HG03280 (cell line): ENCODE results near the gene FGD6.
"Not testable (repeated sequence)": the region's sequence is repeated elsewhere in the genome, so short reads cannot be mapped to it uniquely, and the experiment has no call there.

Experiments used
- ATAC-seq: cut with Tn5 transposase; IDR thresholded peaks from one replicate; pipeline ENCODE4 v1.9.1; 2021; ENCODE audit warnings: mild to moderate bottlenecking, moderate library complexity; ENCODE audit not compliant: unreplicated experiment

The FGD6 gene

DNA sequence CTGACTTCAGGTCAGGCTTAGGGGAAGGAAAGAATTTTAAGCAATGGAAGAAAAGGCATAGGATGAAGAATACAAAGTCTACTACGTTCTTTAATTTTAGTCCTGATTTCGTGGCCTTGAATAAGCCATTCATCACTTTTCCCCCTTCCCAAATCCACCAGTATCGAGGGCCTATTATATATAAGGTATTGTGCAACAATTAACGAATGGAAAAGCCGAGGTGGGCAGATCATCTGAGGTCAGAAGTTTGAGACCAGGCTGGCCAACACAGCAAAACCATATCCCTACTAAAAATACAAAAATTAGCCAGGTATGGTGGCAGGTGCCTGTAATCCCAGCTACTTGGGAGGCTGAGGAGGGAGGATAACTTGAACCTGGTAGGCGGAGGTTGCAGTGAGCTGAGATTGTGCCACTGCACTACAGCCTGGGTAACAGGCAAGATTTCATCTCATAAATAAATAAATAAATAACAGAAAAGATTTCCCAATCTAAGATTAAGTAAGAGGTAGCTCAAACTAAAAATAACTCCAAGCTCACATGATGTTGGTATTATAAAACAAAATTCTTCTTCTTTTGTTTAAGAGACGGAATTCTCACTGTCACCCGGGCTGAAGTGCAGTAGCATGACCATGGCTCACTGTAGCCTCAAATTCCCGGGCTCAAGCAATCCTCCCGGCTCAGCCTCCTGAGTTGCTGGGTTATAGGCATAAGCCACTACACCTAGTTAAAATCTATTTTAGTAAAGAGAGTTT, 85.5 kb downstream of the FGD6 start:
- no peak for ATAC-seq

DNA sequence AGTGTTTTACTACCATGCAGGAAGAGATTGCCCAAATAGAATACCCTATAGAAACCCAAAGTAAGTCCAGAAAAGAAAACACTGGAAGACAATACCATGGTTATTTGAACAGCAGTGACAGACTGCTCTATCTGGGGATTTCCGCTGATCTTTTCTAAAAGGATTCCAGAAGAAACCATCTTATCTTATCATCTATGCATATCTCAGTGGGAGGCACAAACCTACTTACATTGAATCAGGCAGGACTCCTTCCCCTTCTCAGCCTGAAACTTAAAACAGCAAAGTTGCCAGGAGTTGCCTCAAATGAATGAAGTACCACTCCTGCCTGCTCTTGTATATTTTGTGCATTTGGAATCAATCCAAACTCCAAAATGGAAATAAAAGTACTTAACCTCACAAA, 87.2 kb downstream of the FGD6 start:
- no peak for ATAC-seq

DNA sequence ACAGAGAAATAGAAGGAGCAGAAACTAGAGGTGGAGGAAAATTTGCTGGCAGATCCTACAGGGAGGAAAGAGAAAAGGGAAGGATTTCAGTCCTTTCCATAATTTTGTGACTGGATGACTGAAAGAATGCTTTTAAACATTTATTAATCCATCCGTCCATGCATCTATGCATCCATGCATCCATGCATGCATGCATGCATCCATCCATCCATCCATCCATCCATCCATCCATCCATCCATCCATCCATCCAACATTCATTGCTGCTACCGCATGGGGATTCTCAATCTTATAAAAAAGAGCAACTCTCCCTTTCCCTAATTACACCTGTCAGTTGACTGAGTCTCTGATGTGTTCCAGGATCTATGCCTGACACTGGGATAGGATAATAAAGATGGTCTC, 88.2 kb downstream of the FGD6 start:
- no peak for ATAC-seq

DNA sequence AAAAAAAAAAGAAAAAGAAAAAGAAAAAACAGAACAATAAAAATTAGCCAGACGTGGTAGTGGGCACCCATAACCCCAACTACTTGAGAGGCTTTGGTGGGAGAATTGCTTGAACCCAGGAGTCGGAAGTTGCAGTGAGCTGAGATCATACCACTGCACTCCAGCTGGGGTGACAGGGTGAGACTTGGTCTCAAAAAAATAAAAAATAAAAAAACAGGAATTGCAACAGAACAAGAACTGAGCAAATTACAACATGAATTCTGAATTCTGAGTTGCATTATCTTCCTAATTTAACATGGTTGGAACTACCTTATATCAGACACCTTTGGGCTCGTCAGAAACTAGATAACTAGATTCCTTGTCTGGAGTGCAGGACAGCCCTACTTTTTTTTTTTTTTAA, 90.5 kb downstream of the FGD6 start:
- ATAC-seq: no peak

DNA sequence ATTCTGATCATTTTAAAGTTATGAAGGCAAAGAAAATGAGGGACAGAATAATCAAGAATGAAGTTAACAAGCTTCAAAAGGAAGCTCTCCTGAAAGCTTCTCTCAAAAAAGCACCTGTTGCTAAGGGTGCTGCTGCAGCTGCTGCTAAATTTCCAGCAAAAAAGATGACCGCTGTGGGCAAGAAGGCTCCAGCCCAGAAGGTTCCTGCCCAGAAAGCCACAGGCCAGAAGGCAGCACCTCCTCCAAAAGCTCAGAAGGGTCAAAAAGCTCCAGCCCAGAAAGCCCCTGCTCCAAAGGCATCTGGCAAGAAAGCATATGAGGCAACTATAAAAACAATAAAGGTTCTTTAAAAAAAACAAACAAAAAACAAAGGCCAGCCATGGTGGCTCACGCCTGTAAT, 91.2 kb downstream of the FGD6 start:
- no peak for ATAC-seq

DNA sequence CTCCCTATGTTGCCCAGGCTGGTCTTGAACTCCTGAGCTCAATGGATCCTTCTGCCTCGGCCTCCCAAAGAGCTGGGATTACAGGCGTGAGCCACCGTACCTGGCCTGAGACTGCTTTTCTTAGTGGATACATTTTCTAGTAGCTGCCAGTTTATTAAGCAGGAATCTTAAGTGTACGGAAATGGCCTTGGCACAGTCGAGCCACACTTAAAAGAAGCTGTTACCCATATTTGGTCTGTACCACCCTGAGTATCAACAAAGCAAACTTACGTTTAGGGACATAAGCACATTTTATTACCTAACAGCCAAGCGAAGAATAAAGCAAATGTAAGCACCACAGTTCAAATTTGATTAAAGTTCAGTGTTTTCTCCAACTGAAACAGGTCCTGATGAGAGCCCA, 93.2 kb downstream of the FGD6 start:
- no peak for ATAC-seq

DNA sequence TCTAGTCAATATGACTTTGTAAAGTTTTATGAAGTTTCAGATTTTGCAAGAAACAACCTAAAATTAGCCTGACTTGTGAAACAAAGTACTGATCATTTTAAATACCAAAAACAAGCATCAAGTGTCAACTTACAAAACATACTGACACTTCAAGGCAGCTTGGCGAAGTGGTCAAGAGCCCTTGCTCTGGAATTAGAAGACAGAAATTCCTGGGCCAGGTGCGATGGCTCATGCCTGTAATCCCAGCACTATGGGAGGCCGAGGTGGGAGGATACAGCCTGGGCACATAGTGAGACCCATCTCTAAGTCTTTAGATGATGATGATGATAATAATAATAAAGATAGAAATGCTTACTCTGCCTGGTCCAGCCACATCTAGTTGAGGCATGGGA, 98.5 kb downstream of the FGD6 start:
- ATAC-seq: no peak

DNA sequence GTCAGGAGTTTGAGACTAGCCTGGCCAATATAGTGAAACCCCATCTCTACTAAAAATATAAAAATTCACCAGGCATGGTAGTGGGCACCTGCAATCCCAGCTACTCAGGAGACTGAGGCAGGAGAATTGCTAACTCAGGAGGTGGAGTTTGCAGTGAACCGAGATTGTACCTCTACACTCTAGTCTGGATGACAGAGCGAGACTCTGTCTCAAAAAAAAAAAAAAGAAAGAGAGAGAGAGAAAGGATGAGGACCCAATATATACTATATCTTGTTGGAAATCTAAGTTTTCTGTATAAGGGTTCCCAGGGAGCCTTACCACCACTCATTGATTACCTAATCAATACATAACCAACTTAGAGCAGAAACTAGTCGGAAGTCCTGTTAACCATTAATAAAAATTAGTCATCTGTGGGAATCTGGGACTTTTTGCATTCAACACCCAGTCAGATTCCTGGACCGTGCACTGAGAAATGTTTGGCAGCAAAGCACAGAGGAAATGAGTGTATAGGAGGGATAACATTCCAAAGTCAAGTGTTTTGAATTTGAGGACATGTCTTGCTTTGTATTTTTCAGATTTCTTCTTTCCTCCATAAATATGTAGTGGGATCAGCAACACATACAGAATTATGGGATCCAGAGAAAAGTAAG, 99.0 kb downstream of the FGD6 start:
- ATAC-seq: no peak

DNA sequence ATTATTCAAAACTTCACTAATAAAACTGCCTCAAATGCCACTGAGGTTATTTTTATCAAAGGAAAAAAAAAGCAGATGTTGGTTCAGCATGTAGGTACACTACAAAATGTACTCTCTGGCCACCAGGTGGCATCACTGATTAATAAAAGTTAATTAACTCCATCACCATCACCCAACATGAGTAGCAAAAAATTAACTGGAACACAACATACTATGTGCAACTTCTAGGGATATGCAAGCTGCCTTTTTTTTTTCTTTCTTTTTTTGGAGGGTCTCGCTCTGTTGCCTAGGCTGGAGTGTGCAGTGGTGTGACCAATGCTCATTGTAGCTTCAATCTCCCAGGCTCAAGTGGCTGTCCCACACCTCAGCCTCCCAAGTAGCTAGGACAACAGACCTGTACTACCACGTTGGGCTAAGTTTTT, 100.1 kb downstream of the FGD6 start:
- ATAC-seq: no peak

DNA sequence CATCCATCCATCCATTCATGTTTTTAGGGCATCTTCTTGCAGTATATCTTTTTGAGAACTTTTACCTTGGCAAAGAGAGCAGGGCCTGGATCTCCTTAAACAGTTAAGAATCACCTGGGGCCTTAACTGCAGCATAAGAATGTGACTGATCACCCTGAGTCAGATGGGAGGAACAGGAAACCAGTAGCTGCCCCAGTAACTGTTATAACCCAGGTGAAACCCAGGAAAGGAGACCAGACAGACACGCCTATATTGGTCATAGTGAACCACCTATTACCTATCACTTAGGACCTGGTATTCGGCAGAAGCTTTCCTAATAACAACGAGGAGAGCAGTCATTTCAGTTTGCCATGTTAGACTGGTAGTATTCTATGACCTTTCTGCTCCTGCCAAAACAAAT, 100.5 kb downstream of the FGD6 start:
- no peak for ATAC-seq

DNA sequence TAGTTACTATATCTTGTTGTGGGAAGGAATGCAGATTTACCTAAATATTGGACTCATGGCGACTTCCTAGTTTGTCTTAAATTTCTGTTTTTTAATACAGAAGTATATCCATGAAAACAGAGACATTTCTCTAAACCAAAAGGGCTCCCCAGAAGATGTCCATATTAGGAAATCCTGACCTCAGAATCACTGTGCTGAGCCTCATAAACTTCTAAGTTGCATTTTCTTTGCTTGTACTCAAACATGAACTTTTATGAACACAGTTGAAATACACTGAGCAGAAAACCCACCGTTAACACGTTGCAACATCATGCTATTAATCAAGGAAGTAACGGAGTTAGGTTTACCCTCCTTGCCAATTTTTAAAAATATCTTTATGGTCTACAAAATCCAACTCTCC, 100.9 kb downstream of the FGD6 start:
- ATAC-seq: no peak

DNA sequence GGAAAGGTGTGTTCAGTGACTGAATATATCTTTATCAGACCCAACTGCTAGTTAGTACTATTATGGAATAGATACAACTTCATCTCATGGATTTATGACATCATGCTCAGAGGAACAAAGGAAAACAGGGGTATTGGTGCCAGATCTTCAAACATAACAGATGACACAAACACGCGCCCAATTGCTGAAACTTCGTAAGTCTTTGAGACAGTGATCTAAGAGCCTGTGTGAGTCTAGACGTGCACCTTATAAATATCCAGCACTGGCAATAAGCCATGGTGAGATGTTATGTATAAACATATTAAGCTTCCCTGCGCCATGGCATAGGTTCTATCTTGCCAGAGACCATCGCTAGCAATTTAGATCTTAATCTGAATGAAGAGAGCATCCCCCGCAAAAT, 101.6 kb downstream of the FGD6 start:
- ATAC-seq: no peak

DNA sequence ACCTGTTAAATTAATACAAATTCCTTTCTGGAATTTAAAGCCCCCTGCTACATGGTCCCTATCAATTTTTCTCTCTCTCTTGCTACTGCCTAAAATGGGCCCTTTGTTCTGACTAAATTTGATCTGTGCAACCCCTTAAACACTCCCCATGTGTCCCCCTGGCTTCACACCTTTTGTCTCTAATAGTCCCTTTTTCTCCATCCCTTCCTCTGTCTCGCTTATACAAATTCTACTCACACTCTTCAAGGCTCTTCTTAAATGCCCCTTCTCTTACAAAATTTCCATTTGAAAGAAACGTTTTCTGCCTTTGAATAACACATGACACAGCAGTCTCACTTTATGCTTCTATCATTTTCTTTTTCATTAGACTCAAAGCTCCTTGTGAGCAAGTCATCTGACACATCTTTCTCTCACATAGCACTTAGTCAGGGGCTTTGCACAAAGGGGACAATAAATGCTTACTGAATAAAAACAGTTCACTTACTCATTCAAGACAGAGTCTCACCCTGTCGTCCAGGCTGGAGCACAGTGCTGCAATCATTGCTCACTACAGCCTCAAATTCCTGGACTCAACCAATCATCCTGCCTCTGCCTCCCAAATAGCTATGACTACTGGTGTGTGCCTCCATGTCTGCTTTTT, 102.4 kb downstream of the FGD6 start:
- ATAC-seq: no peak

DNA sequence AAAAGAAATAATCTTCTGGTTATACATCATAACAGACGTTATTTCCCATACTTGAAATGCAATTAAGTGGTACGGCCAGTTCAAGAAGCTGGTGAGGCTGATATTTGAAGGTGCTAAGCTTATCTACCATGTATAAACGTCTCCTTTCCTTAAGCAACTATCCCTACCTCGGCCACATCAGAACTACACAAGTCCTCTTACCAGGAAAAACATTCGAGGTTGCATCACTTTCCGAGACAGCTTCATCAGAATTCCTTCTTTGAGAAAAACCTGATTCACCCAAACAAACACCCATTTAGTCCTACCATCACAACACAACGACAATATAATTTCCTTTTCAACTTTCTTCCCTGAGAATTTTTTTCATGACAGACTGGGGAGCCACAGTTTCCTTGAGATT, 109.9 kb downstream of the FGD6 start:
- no peak for ATAC-seq

DNA sequence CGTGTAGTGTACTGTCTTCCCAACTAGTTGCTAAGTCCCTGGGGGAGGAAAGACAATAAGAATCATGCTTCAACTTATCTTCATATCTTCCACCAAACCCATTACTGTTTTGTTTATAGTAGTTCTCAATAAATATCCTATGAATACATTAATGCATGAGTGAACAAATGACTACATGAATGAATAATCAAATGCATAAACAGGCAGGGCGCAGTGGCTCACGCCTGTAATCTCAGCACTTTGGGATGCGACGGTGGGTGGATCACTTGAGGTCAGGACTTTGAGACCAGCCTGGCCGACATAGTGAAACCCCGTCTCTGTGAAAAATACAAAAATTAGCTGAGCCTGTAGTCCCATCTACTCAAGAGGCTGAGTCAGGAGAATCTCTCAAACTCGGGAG, 111.7 kb downstream of the FGD6 start:
- no peak for ATAC-seq

DNA sequence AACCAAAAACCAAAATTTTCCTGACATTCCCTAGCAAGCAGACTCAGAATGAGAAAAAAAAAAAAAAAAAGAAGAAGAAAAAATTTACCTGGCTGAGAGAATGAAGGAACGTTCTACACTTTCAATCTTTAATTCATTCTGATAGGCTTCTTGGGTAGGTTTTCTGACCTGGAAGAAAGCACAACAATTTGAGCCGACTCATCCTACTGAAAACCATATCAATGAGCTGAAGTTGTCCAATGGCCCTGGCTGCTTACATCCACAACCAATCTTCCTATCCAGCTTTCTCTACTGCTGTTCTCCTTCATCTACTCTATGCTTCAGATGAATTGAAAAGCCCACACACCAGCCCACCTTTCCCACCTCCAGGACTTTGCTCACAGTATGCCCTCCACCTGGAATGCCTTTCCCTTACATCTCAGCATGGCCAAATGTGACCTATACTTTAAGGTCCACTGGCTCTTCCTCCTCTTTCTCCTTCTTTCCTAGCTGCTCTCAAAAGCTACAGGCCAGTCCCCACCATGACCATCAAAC, 112.3 kb downstream of the FGD6 start:
- no peak for ATAC-seq

DNA sequence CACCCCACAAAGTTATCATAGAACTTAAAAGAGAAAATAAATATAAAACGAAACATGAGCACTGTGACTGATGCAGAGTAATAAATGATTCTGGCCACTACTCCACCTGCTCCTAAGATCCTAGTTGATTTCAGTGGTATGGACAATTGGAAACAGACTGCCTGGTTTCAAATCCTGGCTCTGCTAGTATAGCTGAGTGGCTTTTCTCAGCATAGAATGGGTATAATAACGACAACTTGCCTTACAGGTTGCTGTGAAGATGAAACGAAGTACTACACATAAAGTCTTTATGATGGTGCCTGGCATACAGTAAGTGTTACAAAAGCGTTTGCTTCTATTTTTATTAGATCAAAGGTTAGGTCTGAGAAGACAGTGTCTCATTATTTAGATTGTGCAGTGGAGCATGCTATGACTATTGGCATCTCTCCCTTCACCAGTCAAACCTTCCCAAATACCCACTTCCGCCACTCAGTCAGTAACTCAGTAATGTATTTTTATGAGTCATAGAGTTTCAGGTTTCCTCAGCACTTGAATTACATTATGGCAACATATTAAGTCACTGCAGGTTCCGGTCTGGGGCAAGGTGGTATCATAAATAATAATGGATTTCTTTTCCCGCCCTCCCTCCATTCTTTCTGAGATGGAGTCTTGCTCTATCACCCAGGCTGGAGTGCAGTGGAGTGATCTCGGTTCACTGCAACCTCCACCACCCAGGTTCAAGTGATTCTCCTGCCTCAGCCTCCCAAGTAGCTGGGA, 114.2 kb downstream of the FGD6 start:
- peak; percentile 85 for ATAC-seq

DNA sequence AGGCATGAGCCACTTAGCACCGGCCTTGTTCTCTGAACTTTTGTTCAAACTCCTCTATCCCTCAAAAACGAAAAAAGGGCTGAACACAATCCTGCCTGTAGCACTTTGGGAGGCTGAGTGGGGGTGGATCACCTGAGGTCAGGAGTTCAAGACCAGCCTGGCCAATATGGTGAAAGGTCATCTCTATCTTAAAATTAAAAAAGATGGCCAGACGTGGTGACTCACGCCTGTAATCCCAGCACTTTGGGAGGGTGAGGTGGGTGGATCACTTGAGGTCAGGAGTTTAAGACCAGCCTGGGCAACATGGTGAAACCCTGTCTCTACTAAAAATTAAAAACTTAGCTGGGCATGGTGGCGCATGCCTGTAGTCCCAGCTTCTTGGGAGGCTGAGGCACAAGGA, 115.3 kb downstream of the FGD6 start:
- ATAC-seq: not testable (repeated sequence)

DNA sequence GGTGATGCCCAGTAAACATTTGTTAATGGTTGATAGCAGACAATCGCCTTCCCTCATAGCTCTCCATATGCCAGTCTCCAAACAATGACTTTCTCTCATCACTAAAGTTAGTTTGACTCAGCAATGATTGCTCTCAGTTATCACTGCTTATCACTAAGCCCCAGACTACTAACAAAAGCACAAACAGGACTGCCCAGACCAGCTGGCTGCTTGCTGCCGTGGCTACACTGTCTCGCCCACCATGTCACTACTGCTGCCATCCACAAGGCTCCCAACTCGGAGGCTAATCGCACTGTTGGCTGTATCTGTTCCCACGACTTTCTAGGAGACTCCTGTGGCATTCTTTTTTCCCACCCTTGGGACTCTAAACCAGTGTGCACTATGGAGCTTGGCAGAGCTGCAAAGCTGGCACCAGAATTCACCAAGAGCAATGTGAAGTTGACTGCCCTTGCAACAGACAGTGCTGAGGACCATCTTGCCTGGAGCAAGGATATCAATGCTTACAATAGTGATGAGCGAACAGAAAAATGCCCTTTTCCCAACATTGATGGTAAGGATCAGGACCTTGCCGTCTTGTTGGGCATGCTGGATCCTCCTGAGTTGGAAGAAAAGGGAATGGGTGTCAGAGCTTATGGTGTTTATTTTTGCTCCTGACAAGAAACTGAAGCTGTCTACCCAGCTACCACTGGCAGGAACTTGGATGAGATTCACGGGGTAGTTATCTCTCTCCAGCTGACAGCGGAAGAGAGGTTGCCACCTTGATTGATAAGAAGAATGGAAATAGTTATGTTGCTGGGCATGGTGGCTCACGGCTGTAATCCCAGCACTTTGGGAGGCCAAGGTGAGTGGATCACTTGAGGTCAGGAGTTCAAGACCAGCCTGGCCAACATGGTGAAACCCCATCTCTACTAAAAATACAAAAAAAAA, 116.7 kb downstream of the FGD6 start:
- ATAC-seq: no peak

DNA sequence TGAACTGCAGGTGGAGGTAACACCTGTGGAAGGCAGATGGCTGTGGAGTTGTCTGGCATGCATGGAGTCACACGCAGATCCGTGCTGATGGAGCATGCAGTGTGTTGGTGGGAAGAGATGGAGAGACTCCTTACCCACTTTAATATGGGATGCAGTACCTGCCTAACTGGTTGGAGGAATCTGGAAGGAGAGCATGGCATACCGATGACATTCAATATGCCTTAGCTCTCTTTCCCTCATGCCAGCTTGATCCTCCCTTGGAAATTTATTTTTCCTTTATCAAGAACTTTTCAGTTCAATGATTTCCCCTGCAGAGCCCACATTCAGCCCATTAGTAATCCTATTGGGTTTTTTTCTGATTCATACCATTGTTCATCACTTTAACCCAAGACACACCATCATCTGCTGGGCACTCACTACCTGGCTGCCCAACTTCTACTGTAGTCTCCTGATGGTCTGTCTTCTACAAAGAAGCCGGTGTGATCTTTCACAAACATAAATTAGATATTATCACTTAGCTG, 117.9 kb downstream of the FGD6 start:
- no peak for ATAC-seq
